Adrenal gland (tissue), 5 donors: ENCODE results near the gene PFAS.

ENCODE experiments used
- CTCF ChIP-seq, 6 experiments: fragments of 450-650 bp in 4 of 6; fragments of 200-600 bp in 2 of 6; sonication (generic) in 1 of 6; IDR thresholded peaks; 1 replicate in 5 of 6; 2 replicates in 1 of 6; pipeline versions ENCODE4 v1.5.1 to v1.8.0; 2016 to 2021; ENCODE audit warnings: antibody characterized with exemption in 6 of 6, mild to moderate bottlenecking in 2 of 6, moderate library complexity in 1 of 6
- POLR2A ChIP-seq, 2 donors: fragments of 450-650 bp; IDR thresholded peaks; one replicate each; pipeline ENCODE4 v1.6.1; 2017; ENCODE audit warnings: antibody characterized with exemption in 2 of 2, mild to moderate bottlenecking in 2 of 2, moderate library complexity in 1 of 2
- donor health status: DM: no; HTN: no; CAD: no.

GRCh38 chr17:8294814-8295316 lies 45.8 kb downstream of the PFAS start:
- no peak for TF ChIP-seq CTCF (IDR thresholded peaks at IDR 0.05)
- TF ChIP-seq POLR2A (IDR thresholded peaks at IDR 0.05), result no peak
